ENCODE data around the gene ZNF519.

DNA sequence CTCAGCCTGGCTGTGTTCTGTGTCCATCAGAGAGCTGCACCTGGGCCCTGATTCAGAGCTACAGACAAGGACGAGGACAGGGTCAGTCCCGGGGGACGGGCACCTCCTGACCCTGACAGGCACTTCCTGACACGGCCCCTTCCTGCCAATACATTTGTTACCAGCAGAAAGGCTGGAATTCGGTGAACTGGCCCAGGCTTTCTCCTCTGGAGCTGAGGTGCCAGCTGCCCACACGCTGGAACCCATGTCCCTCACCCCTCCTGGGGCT lies 12.3 kb upstream of the ZNF519 start:
- TF ChIP-seq, protein P1, sequence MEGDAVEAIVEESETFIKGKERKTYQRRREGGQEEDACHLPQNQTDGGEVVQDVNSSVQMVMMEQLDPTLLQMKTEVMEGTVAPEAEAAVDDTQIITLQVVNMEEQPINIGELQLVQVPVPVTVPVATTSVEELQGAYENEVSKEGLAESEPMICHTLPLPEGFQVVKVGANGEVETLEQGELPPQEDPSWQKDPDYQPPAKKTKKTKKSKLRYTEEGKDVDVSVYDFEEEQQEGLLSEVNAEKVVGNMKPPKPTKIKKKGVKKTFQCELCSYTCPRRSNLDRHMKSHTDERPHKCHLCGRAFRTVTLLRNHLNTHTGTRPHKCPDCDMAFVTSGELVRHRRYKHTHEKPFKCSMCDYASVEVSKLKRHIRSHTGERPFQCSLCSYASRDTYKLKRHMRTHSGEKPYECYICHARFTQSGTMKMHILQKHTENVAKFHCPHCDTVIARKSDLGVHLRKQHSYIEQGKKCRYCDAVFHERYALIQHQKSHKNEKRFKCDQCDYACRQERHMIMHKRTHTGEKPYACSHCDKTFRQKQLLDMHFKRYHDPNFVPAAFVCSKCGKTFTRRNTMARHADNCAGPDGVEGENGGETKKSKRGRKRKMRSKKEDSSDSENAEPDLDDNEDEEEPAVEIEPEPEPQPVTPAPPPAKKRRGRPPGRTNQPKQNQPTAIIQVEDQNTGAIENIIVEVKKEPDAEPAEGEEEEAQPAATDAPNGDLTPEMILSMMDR (IDR thresholded peaks at IDR 0.05), result no peak
- TF ChIP-seq POLR2A (IDR thresholded peaks at IDR 0.05) (no peak), POLR2AphosphoS5 (IDR thresholded peaks at IDR 0.05) (no peak)
